GM12892 (cell line): Measurements from ENCODE around the gene EML4.

Source experiments
- POLR2A ChIP-seq: IDR thresholded peaks from 2 replicates; pipeline ENCODE4 v1.6.1; 2011; ENCODE audit warnings: low read depth, low read length, control low read depth
- POLR2AphosphoS5 ChIP-seq: IDR thresholded peaks from 2 replicates; pipeline ENCODE4 v1.6.1; 2011; ENCODE audit warnings: low read depth, low read length, control low read depth
- TAF1 ChIP-seq: IDR thresholded peaks from 2 replicates; pipeline ENCODE4 v1.6.1; 2011; ENCODE audit warnings: low read depth, mild to moderate bottlenecking, control low read depth, low read length, borderline replicate concordance

DNA sequence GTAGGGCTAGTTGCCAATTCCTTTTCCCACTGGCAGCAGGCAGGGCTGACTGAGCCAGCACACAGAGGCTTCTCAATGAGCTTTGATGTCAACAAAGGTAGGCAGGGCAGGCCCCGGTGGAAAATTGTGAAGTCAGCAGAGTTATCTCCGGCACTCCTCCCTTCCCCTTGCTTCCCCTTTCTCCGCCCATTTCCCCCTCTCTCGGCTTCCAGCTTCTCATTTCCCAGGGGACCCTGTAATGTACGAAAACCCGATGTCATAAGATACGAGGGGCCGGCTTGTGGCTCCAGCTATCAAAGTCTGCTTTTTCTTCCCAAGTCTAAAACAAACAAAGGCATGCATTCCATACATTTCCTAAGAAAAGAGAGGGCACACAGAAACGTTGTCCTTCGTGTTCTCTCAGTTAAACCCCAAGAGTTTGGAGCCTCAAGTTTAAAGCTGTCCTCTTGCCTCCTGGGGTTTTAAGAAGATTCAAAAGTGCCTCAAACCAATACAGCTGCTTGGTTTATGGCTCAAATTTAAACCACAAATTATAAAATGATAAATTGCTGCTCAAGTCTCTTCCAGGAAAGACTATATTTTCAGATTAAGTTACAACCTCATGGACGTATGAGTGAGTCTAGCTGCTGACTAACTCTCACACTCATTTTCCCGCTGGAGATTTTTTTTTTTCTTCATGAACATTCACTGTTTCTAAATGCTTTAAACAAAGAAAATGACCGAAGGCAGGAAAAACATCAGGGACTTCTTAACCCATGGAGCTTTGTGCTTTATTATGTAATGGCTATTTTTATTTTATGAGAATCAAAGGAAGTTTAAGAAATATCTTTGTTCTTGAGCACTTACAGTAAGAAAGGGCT is 27.2 kb upstream of the EML4 start:
- no peak for TF ChIP-seq POLR2AphosphoS5
- no peak for TF ChIP-seq POLR2A
- no peak for TF ChIP-seq TAF1
